GM12874 (cell line): ENCODE data around the gene OR10A7.

ENCODE experiments used
- CTCF ChIP-seq: IDR thresholded peaks from 2 replicates; pipeline ENCODE4 v1.5.1; 2011; ENCODE audit warnings: low read depth, mild to moderate bottlenecking, control low read depth, low read length, moderate library complexity; ENCODE audit not compliant: insufficient read depth

The OR10A7 gene

GRCh38 chr12:55220725-55221124 is at the start of gene OR10A7:
OR10A7 (plus strand) TSS chr12:55221025; CDS start chr12:55221025, 0 bp downstream.
- no peak for TF ChIP-seq CTCF

GRCh38 chr12:55171445-55171844 is 49.4 kb upstream of the OR10A7 start:
- TF ChIP-seq CTCF: no peak

DNA sequence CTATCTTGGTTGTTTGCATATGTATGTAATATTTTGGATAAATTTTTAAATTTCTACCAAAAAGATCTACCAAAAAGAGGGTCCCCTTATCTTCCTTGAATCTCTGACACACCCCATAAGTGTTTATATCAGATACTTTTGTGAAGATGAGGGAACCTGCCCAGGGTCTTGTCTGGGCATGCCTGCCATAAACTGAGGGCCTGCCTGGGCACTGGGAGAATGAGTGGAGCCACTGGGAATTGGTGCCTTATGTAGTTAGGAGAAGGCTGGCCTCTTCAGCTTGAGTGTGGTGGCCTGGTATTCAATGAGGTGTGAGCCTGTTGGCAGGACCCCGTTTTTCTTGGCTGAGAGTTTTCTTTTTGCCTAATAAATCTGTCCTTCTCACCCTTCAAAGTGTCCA is 48.1 kb upstream of the OR10A7 start:
- TF ChIP-seq CTCF: no peak

- no peak for TF ChIP-seq CTCF
Measured at GRCh38 chr12:55173456-55173855, 47.4 kb upstream of the OR10A7 start.

DNA sequence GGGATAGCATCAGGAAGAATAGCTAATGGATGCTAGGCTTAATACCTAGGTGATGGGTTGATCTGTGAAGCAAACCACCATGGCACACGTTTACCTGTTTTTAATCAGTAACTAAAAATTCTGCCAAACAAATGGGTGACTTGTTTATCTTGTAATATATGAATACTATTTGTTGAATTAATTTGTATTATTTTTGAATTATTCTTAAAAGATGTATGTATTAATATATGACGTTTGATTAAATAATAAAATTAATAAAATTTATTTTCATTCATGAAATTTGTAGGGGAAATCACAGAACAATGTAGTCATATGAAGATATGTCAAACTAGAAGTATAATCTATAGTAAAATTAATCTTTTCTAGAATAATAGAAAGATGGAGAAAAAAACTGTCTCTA is 32.3 kb upstream of the OR10A7 start:
- no peak for TF ChIP-seq CTCF

- peak; percentile 36; the same call in 1 of the 2 replicates for TF ChIP-seq CTCF
Measured at GRCh38 chr12:55188974-55189556, 31.8 kb upstream of the OR10A7 start.

- no peak for TF ChIP-seq CTCF
Measured at GRCh38 chr12:55194382-55194781, 26.4 kb upstream of the OR10A7 start.
